Stimulated activated CD8-positive, alpha-beta memory T cell treated with anti-CD3 and anti-CD28 coated beads, Interleukin-7, amount 100 ng/mL, for 4 hours (primary cell): ENCODE results near the gene MARCHF4.
"Not testable (repeated sequence)": the region's sequence is repeated elsewhere in the genome, so short reads cannot be mapped to it uniquely, and the experiment has no call there.

Experiments
- DNase-seq, 2 donors: peaks; one replicate each; pipeline ENCODE4 v3.0.0-alpha.2; 2020; ENCODE audit warnings: low read depth in 2 of 2

Gene MARCHF4

GRCh38 chr2:216392018-216392562, 19.8 kb upstream of the MARCHF4 start:
- DNase-seq, result no peak

- no peak for DNase-seq
These were observed 19.1 kb upstream of the MARCHF4 start for GRCh38 chr2:216391401-216391800.

DNA sequence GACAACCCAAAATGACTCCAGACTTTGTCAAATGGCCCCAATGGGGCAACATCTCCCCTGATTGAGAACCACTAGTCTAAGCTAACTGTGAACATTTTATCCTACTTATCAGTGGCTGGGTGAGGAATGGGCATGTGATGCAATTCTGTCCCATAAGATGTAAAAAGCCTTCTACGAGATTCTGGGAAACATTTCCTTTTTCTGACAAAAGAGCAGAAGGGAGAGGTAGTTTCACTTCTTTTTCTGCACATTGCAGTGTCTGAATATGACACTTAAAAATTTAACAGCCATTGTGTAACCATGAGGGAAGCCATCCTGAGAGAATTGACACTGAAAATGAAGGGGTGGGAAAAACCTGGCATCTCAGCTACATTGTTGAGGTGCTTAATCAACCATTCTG, 17.3 kb upstream of the MARCHF4 start:
- DNase-seq, result no peak

- no peak for DNase-seq
These were observed 16.0 kb upstream of the MARCHF4 start for GRCh38 chr2:216388046-216388884.

DNA sequence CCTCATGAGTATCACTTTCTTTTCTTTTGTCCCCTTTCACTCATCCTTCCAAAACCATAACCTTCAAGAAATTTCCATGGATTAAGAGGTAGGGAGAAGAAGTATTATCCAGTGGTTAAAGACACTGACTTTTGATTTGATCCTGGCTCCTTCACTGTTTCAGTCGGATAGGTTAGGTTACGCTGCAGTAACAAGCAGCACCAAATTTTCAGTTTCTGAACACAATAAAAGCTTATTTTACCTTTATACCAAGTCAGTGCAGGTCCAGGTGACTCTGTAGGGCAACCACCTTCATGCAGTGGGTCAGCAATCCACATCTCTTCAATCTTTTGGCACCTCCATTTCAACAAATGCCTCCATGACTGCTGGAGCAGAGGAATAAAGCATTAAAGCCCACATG, 15.0 kb upstream of the MARCHF4 start:
- no peak for DNase-seq

DNA sequence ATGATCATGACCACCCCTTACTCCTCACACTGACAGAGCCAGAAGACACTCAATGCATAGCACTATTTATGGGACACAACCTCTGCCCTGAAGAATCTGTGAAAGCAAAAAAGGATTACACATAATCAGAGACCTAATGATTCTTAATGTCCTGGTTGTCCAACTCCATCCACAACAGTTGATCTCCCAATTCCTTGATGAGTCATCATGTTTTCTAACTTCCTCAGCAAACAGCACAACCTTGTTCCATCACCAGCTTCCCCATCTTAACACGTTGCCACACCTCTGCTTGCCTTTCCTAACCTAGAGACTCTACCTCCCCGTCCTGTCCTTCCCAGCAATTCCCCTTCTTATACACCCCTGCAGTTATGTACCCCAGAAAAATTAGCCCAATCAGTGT, 13.2 kb upstream of the MARCHF4 start:
- no peak for DNase-seq

- DNase-seq, result not testable (repeated sequence)
These were observed 12.1 kb upstream of the MARCHF4 start for GRCh38 chr2:216384409-216384808.

GRCh38 chr2:216379977-216380376, 7.7 kb upstream of the MARCHF4 start:
- DNase-seq, result no peak

DNA sequence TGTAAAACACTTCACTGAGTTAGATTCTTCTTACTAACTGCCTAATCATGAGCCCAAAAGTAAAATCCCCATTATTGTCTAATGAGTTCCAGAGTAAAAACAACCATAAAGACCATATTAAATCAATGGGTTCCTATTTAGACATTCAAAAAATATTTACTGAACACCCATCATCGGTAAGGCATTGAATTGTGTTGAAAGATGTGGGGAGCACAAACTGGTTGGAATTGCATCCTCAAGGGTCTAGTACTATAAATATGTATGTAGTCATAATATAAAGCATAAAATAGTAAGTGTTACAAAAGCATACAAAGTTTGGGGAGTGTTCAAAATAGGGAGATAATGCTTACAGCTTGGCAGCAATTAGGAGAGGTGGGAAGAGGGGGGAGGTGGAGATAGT, 3.0 kb upstream of the MARCHF4 start:
- DNase-seq, result no peak

GRCh38 chr2:216373896-216374295, 1.6 kb upstream of the MARCHF4 start:
- no peak for DNase-seq

GRCh38 chr2:216372761-216373291, 543 bp upstream of the MARCHF4 start:
- no peak for DNase-seq

GRCh38 chr2:216370961-216371712, 1.1 kb downstream of the MARCHF4 start:
- no peak for DNase-seq

DNA sequence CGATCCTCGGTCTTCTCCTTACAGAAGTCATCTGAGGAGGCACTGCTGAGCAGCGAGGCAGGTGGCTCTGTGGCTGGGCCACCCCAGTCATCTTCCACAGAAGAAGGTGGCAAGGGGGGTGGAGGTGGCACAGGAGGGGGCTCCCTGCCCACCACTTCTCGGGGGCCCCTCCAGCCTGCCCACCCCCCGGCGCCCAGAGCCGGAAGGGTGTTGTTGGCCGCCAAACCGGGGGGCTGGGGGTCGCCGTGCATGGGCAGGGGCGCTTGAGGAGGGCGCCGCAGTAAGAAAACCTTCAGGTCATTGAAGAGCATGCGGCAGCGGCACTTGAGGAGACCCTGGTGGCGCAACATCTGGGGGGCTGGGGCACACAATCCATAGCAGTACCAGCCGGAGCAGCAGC, 2.5 kb downstream of the MARCHF4 start:
- no peak for DNase-seq

DNA sequence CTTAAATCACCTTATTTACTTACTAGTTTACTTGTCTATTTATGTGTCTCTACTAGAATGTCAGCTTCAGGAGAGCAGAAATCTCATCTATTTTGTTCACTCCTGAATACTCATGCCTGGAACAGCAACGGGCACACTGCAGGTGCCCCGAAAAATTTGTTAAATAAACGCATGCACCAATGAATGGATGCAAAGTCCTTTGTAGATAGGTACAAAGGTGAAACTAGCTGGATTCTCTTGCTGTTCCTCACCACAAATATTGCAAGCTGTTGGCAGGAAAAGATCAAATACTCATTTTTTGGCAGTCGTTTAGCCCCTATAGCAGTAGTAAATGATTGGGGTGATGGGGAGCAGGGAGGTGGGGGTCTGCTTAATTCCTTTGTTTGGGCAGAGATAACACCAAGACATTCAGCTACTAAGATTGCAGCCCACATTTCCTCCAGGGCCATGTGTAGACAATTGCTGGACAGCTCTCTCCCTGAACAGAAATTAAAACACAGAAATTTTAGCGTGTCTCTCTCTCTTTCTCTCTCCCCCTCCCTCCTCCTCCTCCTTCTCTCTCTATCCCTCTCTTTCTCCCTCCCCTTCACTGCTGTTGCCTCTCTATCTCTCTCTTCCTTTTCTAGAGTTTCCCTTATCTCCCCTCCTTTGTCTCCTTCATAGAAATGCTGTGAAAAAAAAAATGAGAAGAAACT, 5.4 kb downstream of the MARCHF4 start:
- no peak for DNase-seq

- no peak for DNase-seq
These were observed 6.8 kb downstream of the MARCHF4 start for GRCh38 chr2:216365518-216365917.

GRCh38 chr2:216363221-216363620, 9.1 kb downstream of the MARCHF4 start:
- DNase-seq, result no peak

DNA sequence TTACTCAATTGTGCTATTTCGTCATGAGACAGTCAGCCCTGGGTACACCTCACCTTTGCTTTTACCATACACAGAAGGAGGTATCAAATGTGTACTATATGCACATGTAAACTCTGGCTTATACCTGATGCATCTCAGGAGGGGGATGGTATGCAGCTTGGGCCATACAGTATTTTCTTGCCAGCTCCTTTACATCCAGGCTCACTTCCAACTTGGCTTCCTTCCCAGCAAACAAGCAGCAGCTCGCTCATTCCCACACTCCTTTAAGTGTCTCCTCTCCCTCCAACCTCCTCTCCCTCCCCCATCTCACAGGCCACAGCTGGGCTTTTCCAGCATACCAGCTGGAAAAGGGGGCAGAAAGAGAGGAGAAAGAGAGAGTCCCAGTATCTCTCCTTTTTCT, 9.6 kb downstream of the MARCHF4 start:
- no peak for DNase-seq

GRCh38 chr2:216355711-216356110, 16.6 kb downstream of the MARCHF4 start:
- DNase-seq, result no peak

GRCh38 chr2:216354306-216354705, 18.0 kb downstream of the MARCHF4 start:
- DNase-seq, result no peak

- DNase-seq, result no peak
These were observed 19.5 kb downstream of the MARCHF4 start for GRCh38 chr2:216352653-216353270.

- DNase-seq, result no peak
These were observed 20.9 kb downstream of the MARCHF4 start for GRCh38 chr2:216351172-216351925.
